GM23338 (cell line): ENCODE measurements around the gene HSF2BP. TPM values are rescaled to one million over a fixed set of nuclear protein-coding genes. Genes with fewer than 3 reads are reported as not detected.

Source experiments
- ATAC-seq: fragments of 200-7000 bp; cut with Tn5 transposase; 3 replicates; pipeline ENCODE4 v1.9.1; 2020
- DNase-seq: peaks from one replicate; pipeline ENCODE4 v3.0.0-alpha.2; 2015; ENCODE audit warnings: low spot score
- H2AFZ ChIP-seq: fragments of 200-600 bp; sonication (generic); 2 replicates; pipeline ENCODE4 v1.8.0; 2016; ENCODE audit warnings: antibody characterized with exemption, mild to moderate bottlenecking, moderate library complexity
- H3F3A ChIP-seq: fragments of 200-600 bp; sonication (generic); replicated peaks from 2 replicates; pipeline ENCODE4 v1.8.0; 2017; ENCODE audit warnings: antibody characterized with exemption, mixed run types, low read depth
- H3K27ac ChIP-seq: fragments of 200-600 bp; sonication (generic); 2 replicates; pipeline ENCODE4 v1.6.1; 2016; ENCODE audit warnings: low read depth
- H3K27me3 ChIP-seq: fragments of 200-600 bp; sonication (generic); 2 replicates; pipeline ENCODE4 v1.8.0; 2016; ENCODE audit warnings: mild to moderate bottlenecking, mixed run types, moderate library complexity; ENCODE audit not compliant: insufficient read depth
- H3K36me3 ChIP-seq: fragments of 200-600 bp; sonication (generic); 2 replicates; pipeline ENCODE4 v1.8.0; 2016; ENCODE audit warnings: mild to moderate bottlenecking; ENCODE audit not compliant: insufficient read depth
- H3K4me1 ChIP-seq: fragments of 200-600 bp; sonication (generic); 2 replicates; pipeline ENCODE4 v1.8.0; 2016; ENCODE audit warnings: mild to moderate bottlenecking, moderate library complexity; ENCODE audit not compliant: insufficient read depth
- H3K4me2 ChIP-seq: fragments of 200-600 bp; sonication (generic); 2 replicates; pipeline ENCODE4 v1.7.1; 2017; ENCODE audit warnings: mixed run types
- H3K4me3 ChIP-seq: fragments of 200-600 bp; sonication (generic); 2 replicates; pipeline ENCODE4 v1.6.1; 2016; ENCODE audit warnings: mixed run types
- H3K79me2 ChIP-seq: fragments of 200-600 bp; sonication (generic); replicated peaks from 2 replicates; pipeline ENCODE4 v1.8.0; 2017; ENCODE audit warnings: mild to moderate bottlenecking; ENCODE audit not compliant: insufficient read depth
- H3K9me2 ChIP-seq: fragments of 200-600 bp; sonication (generic); 2 replicates; pipeline ENCODE4 v1.8.0; 2017; ENCODE audit not compliant: insufficient read depth
- H4K20me1 ChIP-seq: fragments of 200-600 bp; sonication (generic); replicated peaks from 2 replicates; pipeline ENCODE4 v1.8.0; 2017; ENCODE audit warnings: mild to moderate bottlenecking; ENCODE audit not compliant: insufficient read depth
- H3K27ac Mint-ChIP-seq: 2 replicates; pipeline ENCODE4 v1.8.0; 2020; ENCODE audit warnings: inconsistent platforms, mild to moderate bottlenecking, moderate library complexity, mixed read lengths
- H3K27me3 Mint-ChIP-seq: 3 replicates; pipeline ENCODE4 v1.8.0; 2022; ENCODE audit warnings: low read depth, mild to moderate bottlenecking, moderate library complexity, mixed read lengths, inconsistent platforms; ENCODE audit not compliant: insufficient read depth, poor library complexity
- H3K36me3 Mint-ChIP-seq: 3 replicates; pipeline ENCODE4 v1.8.0; 2021; ENCODE audit warnings: low read depth, mild to moderate bottlenecking, inconsistent platforms, moderate library complexity, mixed read lengths
- H3K4me1 Mint-ChIP-seq: 3 replicates; pipeline ENCODE4 v1.8.0; 2020; ENCODE audit warnings: mild to moderate bottlenecking, inconsistent platforms, mixed read lengths
- H3K4me3 Mint-ChIP-seq: 3 replicates; pipeline ENCODE4 v1.8.0; 2021; ENCODE audit warnings: moderate library complexity, mild to moderate bottlenecking, inconsistent platforms, mixed read lengths
- H3K9me3 Mint-ChIP-seq: 3 replicates; pipeline ENCODE4 v1.8.0; 2020; ENCODE audit warnings: moderate library complexity, mild to moderate bottlenecking, inconsistent platforms, mixed read lengths
- CREB1 ChIP-seq: fragments of 250-450 bp; sonication (Bioruptor Pico); IDR thresholded peaks from 2 replicates; pipeline ENCODE4 v1.5.0; 2020; ENCODE audit warnings: low read depth, mild to moderate bottlenecking, moderate library complexity
- EZH2 ChIP-seq: fragments of 200-600 bp; sonication (generic); IDR thresholded peaks from one replicate; pipeline ENCODE4 v1.8.0; 2017; ENCODE audit warnings: antibody characterized with exemption, mild to moderate bottlenecking, low read depth; ENCODE audit not compliant: unreplicated experiment
- EZH2phosphoT487 ChIP-seq: fragments of 200-600 bp; sonication (generic); IDR thresholded peaks from one replicate; pipeline ENCODE4 v1.8.1; 2018; ENCODE audit warnings: antibody characterized with exemption; ENCODE audit not compliant: unreplicated experiment
- JUNB ChIP-seq: IDR thresholded peaks from one replicate; pipeline ENCODE4 v1.6.1; 2016; ENCODE audit warnings: antibody characterized with exemption; ENCODE audit not compliant: unreplicated experiment
- NANOG ChIP-seq: IDR thresholded peaks from 2 replicates; pipeline ENCODE4 v1.6.1; 2016; ENCODE audit warnings: antibody characterized with exemption, borderline replicate concordance
- POLR2AphosphoS5 ChIP-seq: IDR thresholded peaks from 2 replicates; pipeline ENCODE4 v1.6.1; 2016; ENCODE audit warnings: antibody characterized with exemption, low read depth
- STAT1 ChIP-seq: IDR thresholded peaks from one replicate; pipeline ENCODE4 v1.6.1; 2016; ENCODE audit warnings: antibody characterized with exemption; ENCODE audit not compliant: unreplicated experiment
- ZNF114 ChIP-seq: fragments of 250-450 bp; sonication (Bioruptor Pico); IDR thresholded peaks from 2 replicates; pipeline ENCODE4 v1.5.0; 2020; ENCODE audit warnings: mild to moderate bottlenecking, moderate library complexity
- ZNF331 ChIP-seq: fragments of 250-450 bp; sonication (Bioruptor Pico); IDR thresholded peaks from 2 replicates; pipeline ENCODE4 v1.5.0; 2020; ENCODE audit warnings: low read depth, mild to moderate bottlenecking, moderate library complexity
- polyA plus RNA-seq: library from polyadenylated mRNA; unstranded; fragments of >200 nt; fragmentation: Nextera tagmentation; extraction: Ambion mirVana; gene quantifications from 2 replicates; pipeline ENCODE4 v1.2.1, GENCODE V29; 2016
- total RNA-seq: library from RNA; depleted of rRNA; stranded (reverse); fragments of >200 nt; shearing (Covaris generic); gene quantifications from 2 replicates; pipeline ENCODE4 v1.2.3, GENCODE V29; 2014
- TF ChIP-seq, protein P1 (sequence below): IDR thresholded peaks from one replicate; pipeline ENCODE4 v1.6.1; 2018; ENCODE audit warnings: antibody characterized with exemption; ENCODE audit not compliant: unreplicated experiment
- TF ChIP-seq, protein P2 (sequence below): fragments of 250-450 bp; sonication (Bioruptor Pico); IDR thresholded peaks from 2 replicates; pipeline ENCODE4 v1.5.0; 2020; ENCODE audit warnings: mild to moderate bottlenecking, moderate library complexity

HSF2BP gene
- total and polyA plus RNA-seq, 2 experiments from 2014 or later, result 0.78 to 2.0 TPM

DNA sequence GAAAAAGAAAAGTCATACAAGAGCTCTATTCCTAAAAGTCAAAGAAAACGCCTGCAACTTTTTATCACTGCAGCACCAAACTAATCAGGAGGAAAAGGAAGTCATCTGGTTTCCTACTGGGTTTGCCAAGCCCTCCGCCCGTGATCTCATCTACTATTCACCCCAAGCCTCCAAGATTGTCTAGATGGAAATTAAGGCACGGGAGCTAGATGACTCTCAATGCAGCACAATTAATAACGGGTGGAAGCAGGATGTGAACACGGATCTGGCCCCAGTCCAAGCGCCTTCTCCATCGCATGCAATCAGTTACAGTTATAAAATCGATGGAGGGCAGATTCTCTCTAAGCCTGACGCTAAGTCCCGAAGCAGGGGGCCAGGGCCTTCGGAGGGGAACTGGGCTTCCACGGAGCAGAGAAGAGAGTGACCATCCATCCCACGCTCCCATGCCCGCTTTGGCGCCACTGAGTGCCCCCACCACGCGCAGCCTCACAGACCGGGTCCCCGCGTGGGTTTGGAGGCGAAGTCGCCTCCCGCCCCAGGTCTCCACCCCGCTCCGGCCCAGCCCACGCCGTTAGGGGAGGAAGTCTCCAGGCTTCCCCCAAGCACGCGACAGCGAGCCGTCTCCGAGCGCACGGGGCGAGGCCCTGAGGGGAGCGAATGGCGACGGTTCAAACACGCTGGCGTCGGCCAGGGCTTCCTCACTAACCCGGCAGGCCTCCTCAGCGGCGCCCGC, 1.8 kb downstream of the HSF2BP start (continued):
- TF ChIP-seq, protein P1, sequence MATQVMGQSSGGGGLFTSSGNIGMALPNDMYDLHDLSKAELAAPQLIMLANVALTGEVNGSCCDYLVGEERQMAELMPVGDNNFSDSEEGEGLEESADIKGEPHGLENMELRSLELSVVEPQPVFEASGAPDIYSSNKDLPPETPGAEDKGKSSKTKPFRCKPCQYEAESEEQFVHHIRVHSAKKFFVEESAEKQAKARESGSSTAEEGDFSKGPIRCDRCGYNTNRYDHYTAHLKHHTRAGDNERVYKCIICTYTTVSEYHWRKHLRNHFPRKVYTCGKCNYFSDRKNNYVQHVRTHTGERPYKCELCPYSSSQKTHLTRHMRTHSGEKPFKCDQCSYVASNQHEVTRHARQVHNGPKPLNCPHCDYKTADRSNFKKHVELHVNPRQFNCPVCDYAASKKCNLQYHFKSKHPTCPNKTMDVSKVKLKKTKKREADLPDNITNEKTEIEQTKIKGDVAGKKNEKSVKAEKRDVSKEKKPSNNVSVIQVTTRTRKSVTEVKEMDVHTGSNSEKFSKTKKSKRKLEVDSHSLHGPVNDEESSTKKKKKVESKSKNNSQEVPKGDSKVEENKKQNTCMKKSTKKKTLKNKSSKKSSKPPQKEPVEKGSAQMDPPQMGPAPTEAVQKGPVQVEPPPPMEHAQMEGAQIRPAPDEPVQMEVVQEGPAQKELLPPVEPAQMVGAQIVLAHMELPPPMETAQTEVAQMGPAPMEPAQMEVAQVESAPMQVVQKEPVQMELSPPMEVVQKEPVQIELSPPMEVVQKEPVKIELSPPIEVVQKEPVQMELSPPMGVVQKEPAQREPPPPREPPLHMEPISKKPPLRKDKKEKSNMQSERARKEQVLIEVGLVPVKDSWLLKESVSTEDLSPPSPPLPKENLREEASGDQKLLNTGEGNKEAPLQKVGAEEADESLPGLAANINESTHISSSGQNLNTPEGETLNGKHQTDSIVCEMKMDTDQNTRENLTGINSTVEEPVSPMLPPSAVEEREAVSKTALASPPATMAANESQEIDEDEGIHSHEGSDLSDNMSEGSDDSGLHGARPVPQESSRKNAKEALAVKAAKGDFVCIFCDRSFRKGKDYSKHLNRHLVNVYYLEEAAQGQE, result no peak
- TF ChIP-seq EZH2phosphoT487, result no peak

DNA sequence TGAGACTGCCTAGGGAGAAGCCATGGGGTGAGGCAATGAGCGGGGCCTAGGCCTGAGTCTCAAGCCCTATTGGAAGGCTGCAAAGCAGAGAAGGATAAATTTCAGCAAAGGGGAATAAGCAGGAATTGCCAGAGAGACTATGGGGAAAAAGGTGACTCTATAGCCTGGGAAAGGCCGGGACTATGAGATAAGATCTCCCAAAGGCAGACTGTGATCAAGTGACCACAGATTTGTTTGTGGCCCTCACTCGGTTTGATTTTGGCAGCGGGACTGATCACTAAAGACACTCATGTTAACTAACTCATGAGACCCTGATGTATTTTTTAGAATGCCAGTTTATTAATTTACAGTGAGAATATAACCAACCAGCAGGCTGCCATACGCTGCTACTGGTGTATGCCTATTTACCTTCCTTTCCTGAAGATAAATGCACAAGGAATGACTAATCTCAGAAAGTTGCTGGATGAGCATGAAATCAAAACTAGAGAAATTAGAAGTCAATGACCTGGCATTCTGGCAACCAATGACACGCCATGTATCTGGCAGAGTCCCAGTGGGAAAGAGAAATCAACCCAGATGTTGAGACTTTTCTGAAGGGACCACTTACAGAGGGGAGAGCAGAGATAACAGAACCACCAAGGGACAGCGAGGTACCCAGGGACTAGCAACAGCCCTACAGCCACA, 4.3 kb downstream of the HSF2BP start:
- Mint-ChIP-seq H3K9me3 (peaks cover 4% of the 10 kb centered on the region; the same call in 1 of the 3 replicates), H3K4me1 (peaks cover under 1% of the 10 kb centered on the region; the same call in 1 of the 3 replicates), H3K27me3 (peaks cover 11% of the 10 kb centered on the region), H3K36me3 (peaks cover 1% of the 10 kb centered on the region; the same call in 1 of the 3 replicates), H3K27ac (no peak overlapping the region), H3K4me3 (no peak overlapping the region)
- DNase-seq (no peak), ATAC-seq (no peak)
- Histone ChIP-seq H3K36me3 (no peaks in the 10 kb centered on the region), H3K27me3 (no peaks in the 10 kb centered on the region), H3K4me1 (no peaks in the 10 kb centered on the region), H3K4me2 (no peak overlapping the region), H2AFZ (no peak overlapping the region), H4K20me1 (no peaks in the 10 kb centered on the region), H3F3A (peaks cover 10% of the 10 kb centered on the region; the same call in 1 of the 2 replicates), H3K79me2 (peaks cover 5% of the 10 kb centered on the region), H3K27ac (no peak overlapping the region), H3K4me3 (no peak overlapping the region), H3K9me2 (no peaks in the 10 kb centered on the region)
- TF ChIP-seq ZNF114 (CRISPR knock-in tag) (no peak), CREB1 (CRISPR knock-in tag) (no peak), EZH2phosphoT487 (no peak), ZNF331 (CRISPR knock-in tag) (no peak), NANOG (no peak), JUNB (no peak), EZH2 (no peak), POLR2AphosphoS5 (no peak), STAT1 (no peak)
- TF ChIP-seq, protein P2, sequence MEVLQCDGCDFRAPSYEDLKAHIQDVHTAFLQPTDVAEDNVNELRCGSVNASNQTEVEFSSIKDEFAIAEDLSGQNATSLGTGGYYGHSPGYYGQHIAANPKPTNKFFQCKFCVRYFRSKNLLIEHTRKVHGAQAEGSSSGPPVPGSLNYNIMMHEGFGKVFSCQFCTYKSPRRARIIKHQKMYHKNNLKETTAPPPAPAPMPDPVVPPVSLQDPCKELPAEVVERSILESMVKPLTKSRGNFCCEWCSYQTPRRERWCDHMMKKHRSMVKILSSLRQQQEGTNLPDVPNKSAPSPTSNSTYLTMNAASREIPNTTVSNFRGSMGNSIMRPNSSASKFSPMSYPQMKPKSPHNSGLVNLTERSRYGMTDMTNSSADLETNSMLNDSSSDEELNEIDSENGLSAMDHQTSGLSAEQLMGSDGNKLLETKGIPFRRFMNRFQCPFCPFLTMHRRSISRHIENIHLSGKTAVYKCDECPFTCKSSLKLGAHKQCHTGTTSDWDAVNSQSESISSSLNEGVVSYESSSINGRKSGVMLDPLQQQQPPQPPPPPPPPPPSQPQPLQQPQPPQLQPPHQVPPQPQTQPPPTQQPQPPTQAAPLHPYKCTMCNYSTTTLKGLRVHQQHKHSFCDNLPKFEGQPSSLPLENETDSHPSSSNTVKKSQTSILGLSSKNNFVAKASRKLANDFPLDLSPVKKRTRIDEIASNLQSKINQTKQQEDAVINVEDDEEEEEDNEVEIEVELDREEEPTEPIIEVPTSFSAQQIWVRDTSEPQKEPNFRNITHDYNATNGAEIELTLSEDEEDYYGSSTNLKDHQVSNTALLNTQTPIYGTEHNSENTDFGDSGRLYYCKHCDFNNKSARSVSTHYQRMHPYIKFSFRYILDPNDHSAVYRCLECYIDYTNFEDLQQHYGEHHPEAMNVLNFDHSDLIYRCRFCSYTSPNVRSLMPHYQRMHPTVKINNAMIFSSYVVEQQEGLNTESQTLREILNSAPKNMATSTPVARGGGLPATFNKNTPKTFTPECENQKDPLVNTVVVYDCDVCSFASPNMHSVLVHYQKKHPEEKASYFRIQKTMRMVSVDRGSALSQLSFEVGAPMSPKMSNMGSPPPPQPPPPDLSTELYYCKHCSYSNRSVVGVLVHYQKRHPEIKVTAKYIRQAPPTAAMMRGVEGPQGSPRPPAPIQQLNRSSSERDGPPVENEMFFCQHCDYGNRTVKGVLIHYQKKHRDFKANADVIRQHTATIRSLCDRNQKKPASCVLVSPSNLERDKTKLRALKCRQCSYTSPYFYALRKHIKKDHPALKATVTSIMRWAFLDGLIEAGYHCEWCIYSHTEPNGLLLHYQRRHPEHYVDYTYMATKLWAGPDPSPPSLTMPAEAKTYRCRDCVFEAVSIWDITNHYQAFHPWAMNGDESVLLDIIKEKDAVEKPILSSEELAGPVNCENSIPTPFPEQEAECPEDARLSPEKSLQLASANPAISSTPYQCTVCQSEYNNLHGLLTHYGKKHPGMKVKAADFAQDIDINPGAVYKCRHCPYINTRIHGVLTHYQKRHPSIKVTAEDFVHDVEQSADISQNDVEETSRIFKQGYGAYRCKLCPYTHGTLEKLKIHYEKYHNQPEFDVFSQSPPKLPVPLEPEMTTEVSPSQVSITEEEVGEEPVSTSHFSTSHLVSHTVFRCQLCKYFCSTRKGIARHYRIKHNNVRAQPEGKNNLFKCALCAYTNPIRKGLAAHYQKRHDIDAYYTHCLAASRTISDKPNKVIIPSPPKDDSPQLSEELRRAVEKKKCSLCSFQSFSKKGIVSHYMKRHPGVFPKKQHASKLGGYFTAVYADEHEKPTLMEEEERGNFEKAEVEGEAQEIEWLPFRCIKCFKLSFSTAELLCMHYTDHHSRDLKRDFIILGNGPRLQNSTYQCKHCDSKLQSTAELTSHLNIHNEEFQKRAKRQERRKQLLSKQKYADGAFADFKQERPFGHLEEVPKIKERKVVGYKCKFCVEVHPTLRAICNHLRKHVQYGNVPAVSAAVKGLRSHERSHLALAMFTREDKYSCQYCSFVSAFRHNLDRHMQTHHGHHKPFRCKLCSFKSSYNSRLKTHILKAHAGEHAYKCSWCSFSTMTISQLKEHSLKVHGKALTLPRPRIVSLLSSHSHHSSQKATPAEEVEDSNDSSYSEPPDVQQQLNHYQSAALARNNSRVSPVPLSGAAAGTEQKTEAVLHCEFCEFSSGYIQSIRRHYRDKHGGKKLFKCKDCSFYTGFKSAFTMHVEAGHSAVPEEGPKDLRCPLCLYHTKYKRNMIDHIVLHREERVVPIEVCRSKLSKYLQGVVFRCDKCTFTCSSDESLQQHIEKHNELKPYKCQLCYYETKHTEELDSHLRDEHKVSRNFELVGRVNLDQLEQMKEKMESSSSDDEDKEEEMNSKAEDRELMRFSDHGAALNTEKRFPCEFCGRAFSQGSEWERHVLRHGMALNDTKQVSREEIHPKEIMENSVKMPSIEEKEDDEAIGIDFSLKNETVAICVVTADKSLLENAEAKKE, result no peak
